IPS-NIHi7 (cell line): ENCODE data around the gene HIGD1B.

Experiments used
- DNase-seq: peaks from one replicate; pipeline ENCODE4 v3.0.0; 2012; ENCODE audit warnings: mixed read lengths; ENCODE audit errors: extremely low spot score

Gene HIGD1B

GRCh38 chr17:44878627-44879221, 31.0 kb downstream of the HIGD1B start:
- peak; percentile 59 for DNase-seq

- DNase-seq, result no peak
Measured at GRCh38 chr17:44879376-44879775, 31.7 kb downstream of the HIGD1B start.

- no peak for DNase-seq
Measured at GRCh38 chr17:44880062-44880461, 32.4 kb downstream of the HIGD1B start.

- no peak for DNase-seq
Measured at GRCh38 chr17:44881145-44881544, 33.5 kb downstream of the HIGD1B start.

- DNase-seq, result no peak
Measured at GRCh38 chr17:44884941-44885340, 37.3 kb downstream of the HIGD1B start.

GRCh38 chr17:44887016-44887415, 39.3 kb downstream of the HIGD1B start:
- no peak for DNase-seq

GRCh38 chr17:44887971-44888954, 40.6 kb downstream of the HIGD1B start:
- no peak for DNase-seq

GRCh38 chr17:44889003-44889402, 41.3 kb downstream of the HIGD1B start:
- no peak for DNase-seq

GRCh38 chr17:44892250-44892649, 44.6 kb downstream of the HIGD1B start:
- no peak for DNase-seq

- no peak for DNase-seq
Measured at GRCh38 chr17:44894642-44895041, 47.0 kb downstream of the HIGD1B start.

GRCh38 chr17:44898768-44899073, 51.0 kb downstream of the HIGD1B start:
- no peak for DNase-seq

GRCh38 chr17:44899074-44899782, 51.5 kb downstream of the HIGD1B start, which contains the start of gene EFTUD2:
Gene EFTUD2, minus strand, starts transcription at chr17:44899445. Its CDS starts 4,924 bp downstream, at chr17:44894521.
- DNase-seq, result peak; percentile 95
